Measurements from ENCODE around the gene RAMAC.
"Not testable (repeated sequence)": the region's sequence is repeated elsewhere in the genome, so short reads cannot be mapped to it uniquely, and the experiment has no call there.

Gene RAMAC

DNA sequence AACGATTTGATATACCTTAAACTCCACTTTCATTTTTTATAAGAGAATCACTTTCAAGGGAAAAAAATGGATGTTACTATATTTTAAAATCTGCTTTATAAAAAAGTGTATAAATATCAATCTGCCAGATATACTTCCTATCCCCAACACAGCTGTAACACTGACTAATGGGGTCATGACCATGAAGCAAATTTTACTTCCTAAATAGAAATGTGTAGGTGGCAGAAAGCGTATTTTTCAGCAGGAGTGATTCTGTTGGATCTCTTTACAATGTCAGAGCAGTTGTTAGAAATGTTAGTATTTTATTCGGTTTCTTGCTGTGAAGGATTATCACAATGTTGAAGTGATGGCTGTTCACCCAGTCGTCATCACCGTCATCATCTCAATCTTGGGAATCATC lies 30.9 kb downstream of the RAMAC start:
- DNase-seq, result no peak

- DNase-seq, result no peak
Observed at GRCh38 chr15:83018436-83018835, 32.4 kb downstream of the RAMAC start.

DNA sequence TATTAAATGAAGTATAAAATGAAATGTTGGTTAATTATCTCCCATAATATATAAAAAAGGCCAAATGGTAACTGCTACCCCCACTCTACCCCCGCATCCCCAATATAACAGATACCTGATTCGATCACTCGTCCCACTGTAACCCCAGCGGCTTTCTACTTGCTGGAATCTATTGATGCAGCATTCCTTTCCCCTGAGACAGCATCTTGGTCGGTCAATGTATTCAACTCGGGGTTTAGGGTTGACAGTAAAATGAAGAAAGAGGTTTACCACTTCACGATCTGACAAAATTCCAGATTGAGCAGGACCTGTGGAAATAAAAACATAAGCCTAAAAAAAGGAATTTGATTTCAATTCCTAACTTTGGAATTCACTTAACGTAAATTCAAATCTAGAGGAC lies 44.0 kb downstream of the RAMAC start:
- no peak for DNase-seq

DNA sequence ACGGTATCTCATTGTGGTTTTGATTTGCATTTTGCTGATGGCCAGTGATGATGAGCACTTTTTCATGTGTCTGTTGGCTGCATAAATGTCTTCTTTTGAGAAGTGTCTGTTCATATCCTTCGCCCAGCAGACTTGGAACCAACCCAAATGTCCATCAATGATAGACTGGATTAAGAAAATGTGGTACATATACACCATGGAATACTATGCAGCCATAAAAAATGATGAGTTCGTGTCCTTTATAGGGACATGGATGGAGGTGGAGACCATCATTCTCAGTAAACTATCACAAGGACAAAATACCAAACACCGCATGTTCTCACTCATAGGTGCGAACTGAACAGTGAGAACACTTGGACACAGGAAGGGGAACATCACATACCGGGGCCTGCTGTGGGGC lies 45.2 kb downstream of the RAMAC start:
- DNase-seq, result not testable (repeated sequence)

- DNase-seq, result no peak
Observed at GRCh38 chr15:83036253-83036652, 50.2 kb downstream of the RAMAC start.

GRCh38 chr15:83039206-83039605 lies 53.2 kb downstream of the RAMAC start:
- DNase-seq, result no peak

Measured in retina (tissue), 1 donor.